ENCODE results near the gene RANBP9. TPM values are rescaled to one million over a fixed set of nuclear protein-coding genes. Genes with fewer than 3 reads are reported as not detected.
A peak's percentile ranks its signal among the peaks of the same experiment; 100 is the strongest.

The RANBP9 gene
- 10 to 100 TPM; 37.7 to 42.3 (median 40.8) TPM for total RNA-seq (2021; fragmentation: NEBNext Ultra II Directional; extraction: Animal tissue kit (Norgen Biotek cat#: 25700))
- long read RNA-seq, partial matches to known transcripts: 3 of 13 reads
- long read RNA-seq, other reads (novel, unspliced or antisense): 7 of 13 reads

DNA sequence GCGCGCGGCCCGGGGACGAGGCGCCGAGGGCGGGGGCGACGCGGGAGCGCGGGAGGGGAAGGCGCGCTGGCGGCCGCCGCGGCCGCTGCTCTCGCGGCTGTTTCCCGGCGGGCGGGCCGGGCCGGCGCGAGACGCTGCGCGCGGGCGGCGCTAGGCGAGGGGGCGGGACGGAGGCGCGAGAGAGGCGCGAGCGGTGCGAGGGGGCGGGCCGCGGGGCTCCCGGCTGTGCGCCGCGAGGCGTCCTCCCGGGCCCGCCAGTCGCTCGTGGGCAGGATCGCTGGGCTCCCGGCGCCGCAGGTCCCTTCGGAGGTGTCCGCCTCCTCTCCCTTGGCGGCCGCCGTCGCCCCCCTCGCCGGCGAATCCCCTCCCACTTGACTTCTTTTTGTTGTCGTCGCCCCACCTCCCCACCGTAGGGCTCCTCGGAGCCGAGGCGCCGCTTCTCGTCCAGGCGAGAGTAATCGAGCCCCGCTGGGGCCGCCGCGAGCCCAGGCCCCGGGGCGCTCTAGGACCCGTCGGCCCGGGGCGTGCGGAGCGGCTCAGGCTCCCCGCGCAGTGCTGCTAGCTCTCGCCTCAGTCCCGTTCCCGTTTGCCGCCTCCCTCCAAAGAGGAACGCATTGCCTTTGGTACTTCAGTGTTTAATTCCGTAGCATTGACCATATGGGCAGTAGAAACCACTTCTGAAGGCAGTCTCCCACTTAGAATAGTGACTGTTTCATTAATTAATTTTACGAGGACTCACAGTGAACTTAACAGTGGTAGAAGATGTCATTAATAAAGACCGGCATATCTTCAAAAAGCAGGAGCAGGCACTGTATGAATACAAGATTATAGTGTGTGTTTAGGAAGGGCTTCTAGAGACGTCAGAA lies at the start of gene RANBP9:
Gene RANBP9 (minus strand): TSS at position 103 of the 866 bp plus-strand sequence. CDS start 330 bp downstream, outside the sequence.
- TF ChIP-seq, protein P1, sequence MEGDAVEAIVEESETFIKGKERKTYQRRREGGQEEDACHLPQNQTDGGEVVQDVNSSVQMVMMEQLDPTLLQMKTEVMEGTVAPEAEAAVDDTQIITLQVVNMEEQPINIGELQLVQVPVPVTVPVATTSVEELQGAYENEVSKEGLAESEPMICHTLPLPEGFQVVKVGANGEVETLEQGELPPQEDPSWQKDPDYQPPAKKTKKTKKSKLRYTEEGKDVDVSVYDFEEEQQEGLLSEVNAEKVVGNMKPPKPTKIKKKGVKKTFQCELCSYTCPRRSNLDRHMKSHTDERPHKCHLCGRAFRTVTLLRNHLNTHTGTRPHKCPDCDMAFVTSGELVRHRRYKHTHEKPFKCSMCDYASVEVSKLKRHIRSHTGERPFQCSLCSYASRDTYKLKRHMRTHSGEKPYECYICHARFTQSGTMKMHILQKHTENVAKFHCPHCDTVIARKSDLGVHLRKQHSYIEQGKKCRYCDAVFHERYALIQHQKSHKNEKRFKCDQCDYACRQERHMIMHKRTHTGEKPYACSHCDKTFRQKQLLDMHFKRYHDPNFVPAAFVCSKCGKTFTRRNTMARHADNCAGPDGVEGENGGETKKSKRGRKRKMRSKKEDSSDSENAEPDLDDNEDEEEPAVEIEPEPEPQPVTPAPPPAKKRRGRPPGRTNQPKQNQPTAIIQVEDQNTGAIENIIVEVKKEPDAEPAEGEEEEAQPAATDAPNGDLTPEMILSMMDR (IDR thresholded peaks at IDR 0.05): no peak; the same call in 1 of the 2 replicates
- H3K4me3 Mint-ChIP-seq: peak within 1 kb of the TSS; percentile 97
- peaks cover 31% of the 10 kb centered on the region for H3K4me1 Mint-ChIP-seq (ENCODE audit: low read depth)
- peaks cover 5% of the 10 kb centered on the region; the same call in 1 of the 2 replicates for H3K36me3 Mint-ChIP-seq (ENCODE audit: low read depth)
- peaks cover 4% of the 10 kb centered on the region; the same call in 1 of the 2 replicates for H3K9me3 Mint-ChIP-seq
- H3K27ac Mint-ChIP-seq: peak within 1 kb of the TSS; percentile 98
- peak; percentile 75 for DNase-seq
- no peaks in the 10 kb centered on the region; the same call in 1 of the 2 replicates for H3K27me3 Mint-ChIP-seq (ENCODE audit: insufficient read depth)

DNA sequence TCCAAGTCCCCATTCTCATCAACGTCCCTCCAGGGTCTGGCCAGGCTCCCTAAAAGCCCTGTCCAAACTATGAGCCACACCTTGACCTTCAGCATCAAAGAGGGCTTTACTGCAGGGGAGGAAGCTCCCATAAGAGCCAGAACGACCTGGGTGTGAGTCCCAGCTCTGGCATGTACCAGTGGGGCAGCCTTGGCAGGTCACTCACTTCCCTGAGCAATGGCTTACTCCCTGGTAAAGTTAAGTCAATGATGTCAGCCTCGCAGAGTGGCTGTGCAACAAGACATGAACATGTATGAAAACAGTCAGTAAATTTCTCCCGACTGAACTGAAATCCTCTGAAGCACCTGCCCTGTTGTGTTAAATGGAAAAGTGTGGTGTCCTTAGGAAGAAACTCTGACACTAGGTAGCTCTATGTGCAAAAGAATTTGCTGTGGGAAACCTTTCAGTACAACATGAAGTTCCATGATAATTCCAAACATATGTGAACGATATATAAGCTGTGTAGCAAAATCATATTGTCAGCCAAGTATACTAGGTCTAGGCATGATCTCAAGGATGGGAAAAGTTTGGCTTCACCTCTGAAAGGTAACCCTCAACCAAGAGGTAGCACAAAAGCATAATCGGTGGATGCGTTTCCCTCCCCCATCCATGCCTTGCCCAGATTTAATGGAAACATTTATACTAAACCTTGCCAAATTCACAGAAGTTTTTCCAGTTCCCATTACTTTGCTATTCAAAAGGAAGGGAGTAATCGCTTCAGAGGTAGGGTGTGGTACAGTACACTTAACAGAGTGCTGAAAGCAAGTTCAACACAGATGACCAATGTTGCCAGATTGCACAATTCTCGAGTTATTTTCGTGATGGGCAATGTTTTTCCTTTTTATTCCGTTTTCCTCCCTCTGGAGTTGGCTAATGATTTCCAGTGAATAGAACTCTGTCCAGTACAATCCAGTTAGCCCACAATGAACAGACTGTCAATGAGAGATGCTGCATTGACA lies 49.0 kb upstream of the RANBP9 start:
- Mint-ChIP-seq H3K27me3 (ENCODE audit: insufficient read depth) (peaks cover 5% of the 10 kb centered on the region), H3K27ac (no peak overlapping the region)
- DNase-seq: peak; percentile 19

DNA sequence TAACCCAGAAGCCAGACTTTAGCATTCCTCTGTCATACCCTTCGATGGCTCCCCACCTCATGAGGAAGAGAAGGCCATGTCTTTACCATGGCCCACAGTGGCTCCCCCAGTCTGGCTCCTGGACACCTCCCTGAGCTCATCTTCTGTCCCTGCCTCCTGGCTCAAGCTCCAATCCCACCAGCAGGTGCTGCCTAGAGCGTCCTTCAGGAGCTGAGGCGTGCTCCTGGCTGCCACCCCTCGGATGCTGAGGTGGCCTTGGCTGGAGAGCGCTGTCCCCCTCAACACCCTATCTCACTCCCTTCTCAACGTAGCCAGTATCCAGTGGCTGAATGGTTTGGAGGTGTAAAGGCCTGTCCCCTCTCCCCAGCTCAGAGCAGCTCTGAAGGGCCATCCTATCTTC lies 47.4 kb upstream of the RANBP9 start:
- no peak overlapping the region for H3K4me3 Mint-ChIP-seq
- H3K27ac Mint-ChIP-seq: no peak overlapping the region
- DNase-seq: no peak
- peaks cover 18% of the 10 kb centered on the region for H3K4me1 Mint-ChIP-seq (ENCODE audit: low read depth)
- TF ChIP-seq, protein P1 (IDR thresholded peaks at IDR 0.05): no peak
- H3K27me3 Mint-ChIP-seq (ENCODE audit: insufficient read depth): peaks cover 5% of the 10 kb centered on the region
- no peaks in the 10 kb centered on the region for H3K36me3 Mint-ChIP-seq (ENCODE audit: low read depth)
- no peaks in the 10 kb centered on the region for H3K9me3 Mint-ChIP-seq

More for the DNA sequence above, 49.0 kb upstream of the RANBP9 start:
- Mint-ChIP-seq H3K9me3 (no peaks in the 10 kb centered on the region), H3K36me3 (ENCODE audit: low read depth) (no peaks in the 10 kb centered on the region), H3K4me3 (no peak overlapping the region), H3K4me1 (ENCODE audit: low read depth) (peaks cover 20% of the 10 kb centered on the region)
- TF ChIP-seq, protein P1 (IDR thresholded peaks at IDR 0.05): no peak

DNA sequence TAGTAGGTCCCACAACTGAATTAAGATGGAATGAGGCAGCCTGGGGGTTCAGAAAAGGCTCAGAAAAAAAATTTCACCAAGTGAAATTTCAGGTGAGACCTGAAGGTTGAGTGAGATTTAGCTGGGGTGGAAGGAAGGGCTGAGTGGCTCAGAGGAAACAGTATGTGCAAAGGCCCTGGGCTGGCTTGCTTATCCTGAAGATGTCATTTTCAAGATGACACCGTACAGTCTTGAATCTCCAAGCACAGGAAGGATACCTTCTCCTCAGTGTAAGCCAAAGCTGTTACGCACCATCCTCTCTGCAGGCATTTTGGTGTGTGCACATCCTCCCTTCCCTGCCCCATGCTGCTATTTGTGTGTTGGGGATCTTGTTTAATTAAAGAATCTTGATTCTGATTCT lies 43.0 kb upstream of the RANBP9 start:
- H3K4me1 Mint-ChIP-seq (ENCODE audit: low read depth): no peaks in the 10 kb centered on the region
- TF ChIP-seq, protein P1 (IDR thresholded peaks at IDR 0.05): no peak
- no peak overlapping the region for H3K27ac Mint-ChIP-seq
- no peaks in the 10 kb centered on the region for H3K9me3 Mint-ChIP-seq
- no peak overlapping the region for H3K4me3 Mint-ChIP-seq
- no peaks in the 10 kb centered on the region for H3K36me3 Mint-ChIP-seq (ENCODE audit: low read depth)
- DNase-seq: no peak
- H3K27me3 Mint-ChIP-seq (ENCODE audit: insufficient read depth): peaks cover 5% of the 10 kb centered on the region

DNA sequence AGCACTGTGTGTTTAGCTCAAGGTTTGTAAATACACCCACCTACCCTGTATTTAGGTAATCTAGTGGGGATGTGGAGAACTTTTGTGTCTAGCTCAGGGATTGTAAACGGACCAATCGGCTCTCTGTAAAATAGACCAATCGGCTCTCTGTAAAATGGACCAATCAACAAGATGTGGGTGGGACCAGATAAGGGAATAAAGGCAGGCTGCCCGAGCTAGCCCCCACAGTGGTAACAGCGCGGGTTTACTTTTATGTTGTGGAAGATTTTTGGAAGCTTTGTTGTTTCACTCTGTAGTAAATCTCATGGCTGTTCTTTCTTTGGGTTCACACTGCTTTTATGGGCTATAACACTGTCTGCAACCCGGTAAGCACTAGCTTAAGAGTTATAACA lies 32.1 kb upstream of the RANBP9 start:
- no peaks in the 10 kb centered on the region for H3K4me1 Mint-ChIP-seq (ENCODE audit: low read depth)
- H3K4me3 Mint-ChIP-seq: no peak overlapping the region
- H3K36me3 Mint-ChIP-seq (ENCODE audit: low read depth): no peaks in the 10 kb centered on the region; the same call in 1 of the 2 replicates
- H3K9me3 Mint-ChIP-seq: peaks cover 4% of the 10 kb centered on the region; the same call in 1 of the 2 replicates
- H3K27ac Mint-ChIP-seq: no peak overlapping the region
- DNase-seq: no peak
- peaks cover 9% of the 10 kb centered on the region for H3K27me3 Mint-ChIP-seq (ENCODE audit: insufficient read depth)
- TF ChIP-seq, protein P1 (IDR thresholded peaks at IDR 0.05): no peak
